Heart left ventricle (tissue), 16 donors: Measurements from ENCODE around the gene PCDHGA6. TPM values are rescaled to one million over a fixed set of nuclear protein-coding genes. Genes with fewer than 3 reads are reported as not detected.
"Not testable (repeated sequence)": the region's sequence is repeated elsewhere in the genome, so short reads cannot be mapped to it uniquely, and the experiment has no call there.

Experiments
- ATAC-seq, 4 donors: fragments of 200-7000 bp; cut with Tn5 transposase; one replicate each; pipeline ENCODE4 v1.9.1; 2020 to 2022; ENCODE audit warnings: moderate library complexity in 4 of 4, mild to moderate bottlenecking in 3 of 4, moderate number of reproducible peaks in 1 of 4
- DNase-seq, 5 donors: peaks; one replicate each; pipeline ENCODE4 v3.0.0-alpha.2; 2020
- H3K27ac ChIP-seq, 12 donors: fragments of 200-600 bp; sonication (generic) in 4 of 12; one replicate each; pipeline versions ENCODE4 v1.5.0 to v1.8.0; 2016 to 2022; ENCODE audit warnings: mild to moderate bottlenecking in 2 of 12
- H3K27me3 ChIP-seq, 9 donors: fragments of 200-600 bp; sonication (generic) in 2 of 9; one replicate each; pipeline versions ENCODE4 v1.5.1 to v1.8.0; 2016 to 2022; ENCODE audit warnings: mild to moderate bottlenecking in 3 of 9
- H3K36me3 ChIP-seq, 9 donors: fragments of 200-600 bp; sonication (generic) in 2 of 9; one replicate each; pipeline versions ENCODE4 v1.5.0 to v1.8.0; 2018 to 2022; ENCODE audit warnings: mild to moderate bottlenecking in 2 of 9
- H3K4me1 ChIP-seq, 12 donors: fragments of 200-600 bp; sonication (generic) in 4 of 12; one replicate each; pipeline versions ENCODE4 v1.5.0 to v1.8.0; 2016 to 2022; ENCODE audit warnings: mild to moderate bottlenecking in 3 of 12
- H3K4me3 ChIP-seq, 12 donors: fragments of 200-600 bp; sonication (generic) in 4 of 12; one replicate each; pipeline versions ENCODE4 v1.5.0 to v1.8.0; 2017 to 2022; ENCODE audit warnings: mild to moderate bottlenecking in 9 of 12, moderate library complexity in 4 of 12
- H3K9me3 ChIP-seq, 12 donors: fragments of 200-600 bp; sonication (generic) in 4 of 12; one replicate each; pipeline versions ENCODE4 v1.5.0 to v1.8.0; 2016 to 2022; ENCODE audit warnings: mild to moderate bottlenecking in 1 of 12
- POLR2A ChIP-seq, 2 donors: fragments of 450-650 bp; IDR thresholded peaks; one replicate each; pipeline ENCODE4 v1.6.1; 2017; ENCODE audit warnings: antibody characterized with exemption in 2 of 2, mild to moderate bottlenecking in 2 of 2, moderate library complexity in 2 of 2
- WGBS, 4 donors: extraction: QIAGEN DNeasy Blood & Tissue Kit in 2 of 4; methylation state at CpG; one replicate each; pipeline versions ENCODE4 v1.1.5 to v1.1.7; 2013 to 2018; 5-methylcytosine and 5-hydroxymethylcytosine counted together
- intact Hi-C, 10 donors: fragments of 100-400 bp; cut with DNase I; formaldehyde crosslinking; loops; one replicate each; pipeline versions ENCODE4 v1.11.1 to v1.14.2; 2022
- polyA plus RNA-seq, 2 donors: library from polyadenylated mRNA; stranded (reverse); fragments of 200-250 nt; gene quantifications; one replicate each; pipeline ENCODE4 v1.2.3, GENCODE V29; 2013
- total RNA-seq, 9 donors: library from RNA; depleted of rRNA in 2 of 9; stranded (reverse); fragments of >200 nt in 2 of 9; fragmentation: NEBNext Ultra II Directional in 3 of 9; extraction: Animal tissue kit (Norgen Biotek cat#: 25700) in 3 of 9; gene quantifications; one replicate each; pipeline versions ENCODE4 v1.1.0 to v1.2.4, GENCODE V29; 2016 to 2023
- TF ChIP-seq, protein P1 (sequence below), 12 donors: fragments of 200-600 bp; sonication (generic) in 4 of 12; IDR thresholded peaks; one replicate each; pipeline versions ENCODE4 v1.5.0 to v1.8.0; 2018 to 2022; ENCODE audit warnings: antibody characterized with exemption in 12 of 12, mild to moderate bottlenecking in 5 of 12
- donor health status: ischemic (EF 13 %, LVEDD 7.1; RV severe dilation, severe dysfunction).
- donor health status: healthy with polysubstance abuse.
- donor health status: DM: no; HTN: yes; CAD: no.
- donor health status: DM: no; HTN: no; CAD: no.
- donor health status: ischemic (EF 25% LVEDD 6.9; RV normal size, moderate dysfunction).
- donor health status: ischemic (EF 25% LVEDD 5.7; RV mildly dilated, moderate dysfunction).
- donor health status: healthy.
- donor health status: DM: yes; HTN: yes; CAD: no.
- donor health status: ischemic (EF 35%, LVEDD 5.7; RV mildly dilated, moderate dysfunction).
- donor health status: nonischemic (EF 11% LVEDD 7.7; RV severe dilation, severe dysfunction).
- donor health status: DM: yes; HTN: yes; CAD: no.
- donor health status: PGD.
- donor health status: ischemic (EF 29% LVEDD 5.4; RV normal size, mild dysfunction).
- donor health status: nonischemic (EF 23%, LVEDD 6.1; RV moderate dilation, normal function).

PCDHGA6 gene
- total and polyA plus RNA-seq, 11 donors: 2.2 to 10.3 (median 7.4) TPM

DNA sequence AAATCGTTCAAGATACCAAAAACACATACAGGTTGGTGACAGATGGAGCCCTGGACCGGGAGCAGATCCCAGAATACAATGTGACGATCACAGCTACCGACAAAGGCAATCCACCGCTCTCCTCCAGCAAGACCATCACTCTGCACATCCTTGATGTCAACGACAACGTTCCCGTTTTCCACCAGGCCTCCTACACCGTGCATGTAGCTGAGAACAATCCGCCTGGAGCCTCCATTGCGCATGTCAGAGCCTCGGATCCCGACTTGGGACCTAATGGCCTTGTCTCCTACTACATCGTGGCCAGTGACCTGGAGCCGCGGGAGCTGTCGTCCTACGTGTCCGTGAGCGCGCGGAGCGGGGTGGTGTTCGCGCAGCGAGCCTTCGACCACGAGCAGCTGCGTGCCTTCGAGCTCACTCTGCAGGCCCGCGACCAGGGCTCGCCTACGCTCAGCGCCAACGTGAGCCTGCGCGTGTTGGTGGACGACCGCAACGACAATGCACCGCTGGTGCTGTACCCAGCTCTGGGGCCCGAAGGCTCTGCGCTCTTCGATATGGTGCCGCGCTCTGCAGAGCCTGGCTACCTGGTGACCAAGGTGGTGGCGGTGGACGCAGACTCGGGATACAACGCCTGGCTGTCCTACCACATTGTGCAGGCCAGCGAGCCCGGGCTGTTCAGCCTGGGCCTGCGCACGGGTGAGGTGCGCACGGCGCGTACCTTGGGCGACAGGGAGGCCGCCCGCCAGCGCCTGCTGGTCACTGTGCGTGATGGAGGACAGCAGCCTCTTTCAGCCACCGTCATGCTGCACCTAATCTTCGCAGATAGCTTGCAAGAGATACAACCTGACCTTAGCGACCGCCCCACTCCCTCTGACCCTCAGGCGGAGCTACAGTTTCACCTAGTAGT is 1.9 kb upstream of the PCDHGA6 start:
- no peak for TF ChIP-seq POLR2A (IDR thresholded peaks at IDR 0.05)
- H3K4me1 ChIP-seq: peaks cover 0 to 31% (median 2%) of the 10 kb centered on the region in 12 donors
- DNase-seq (peak in 1 of 5 donors; percentile 25), ATAC-seq (peak in 3 of 4 donors; percentile 18 to 20 (median 19))
- peaks cover 0 to 99% (median 61%) of the 10 kb centered on the region in 12 donors for H3K9me3 ChIP-seq
- WGBS, 4 donors: 34 to 48% (median 42%) methylated on average over 25 to 69 of the region's 69 CpGs
- no peak overlapping the region for H3K27ac ChIP-seq
- H3K36me3 ChIP-seq: peaks cover 0 to 26% (median 0%) of the 10 kb centered on the region in 9 donors
- peaks cover 0 to 34% (median 0%) of the 10 kb centered on the region in 9 donors for H3K27me3 ChIP-seq
- no peak overlapping the region for H3K4me3 ChIP-seq
- intact Hi-C loops: no loop called here

DNA sequence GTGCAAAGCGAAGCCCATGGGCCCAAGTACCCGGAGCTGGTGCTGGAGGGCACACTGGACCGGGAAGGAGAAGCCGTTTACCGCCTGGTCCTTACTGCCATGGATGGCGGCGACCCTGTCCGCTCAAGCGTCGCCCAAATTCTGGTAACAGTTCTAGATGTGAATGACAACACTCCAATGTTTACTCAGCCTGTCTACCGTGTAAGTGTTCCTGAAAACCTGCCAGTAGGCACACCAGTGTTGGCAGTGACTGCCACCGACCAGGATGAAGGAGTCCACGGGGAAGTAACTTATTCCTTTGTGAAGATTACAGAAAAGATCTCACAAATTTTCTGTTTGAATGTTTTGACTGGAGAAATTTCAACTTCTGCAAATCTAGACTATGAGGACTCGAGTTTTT is 936 bp downstream of the PCDHGA6 start:
- peaks cover 0 to 99% (median 64%) of the 10 kb centered on the region in 12 donors for H3K9me3 ChIP-seq
- intact Hi-C loops: no loop called here

DNA sequence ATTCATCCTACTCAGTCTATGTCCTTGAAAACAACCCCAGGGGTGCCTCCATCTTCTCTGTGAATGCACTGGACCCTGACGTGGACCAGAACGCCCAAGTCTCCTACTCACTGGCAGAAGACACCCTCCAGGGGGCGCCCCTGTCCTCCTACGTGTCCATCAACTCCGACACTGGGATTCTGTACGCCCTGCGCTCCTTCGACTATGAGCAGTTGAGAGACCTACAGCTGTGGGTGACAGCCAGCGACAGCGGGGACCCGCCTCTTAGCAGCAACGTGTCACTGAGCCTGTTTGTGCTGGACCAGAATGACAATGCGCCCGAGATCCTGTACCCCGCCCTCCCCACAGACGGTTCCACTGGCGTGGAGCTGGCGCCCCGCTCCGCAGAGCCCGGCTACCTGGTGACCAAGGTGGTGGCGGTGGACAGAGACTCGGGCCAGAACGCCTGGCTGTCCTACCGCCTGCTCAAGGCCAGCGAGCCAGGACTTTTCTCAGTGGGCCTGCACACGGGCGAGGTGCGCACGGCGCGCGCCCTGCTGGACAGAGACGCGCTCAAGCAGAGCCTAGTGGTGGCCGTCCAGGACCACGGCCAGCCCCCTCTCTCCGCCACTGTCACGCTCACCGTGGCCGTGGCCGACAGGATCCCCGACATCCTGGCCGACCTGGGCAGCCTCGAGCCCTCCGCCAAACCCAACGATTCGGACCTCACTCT is 1.9 kb downstream of the PCDHGA6 start:
- TF ChIP-seq, protein P1, sequence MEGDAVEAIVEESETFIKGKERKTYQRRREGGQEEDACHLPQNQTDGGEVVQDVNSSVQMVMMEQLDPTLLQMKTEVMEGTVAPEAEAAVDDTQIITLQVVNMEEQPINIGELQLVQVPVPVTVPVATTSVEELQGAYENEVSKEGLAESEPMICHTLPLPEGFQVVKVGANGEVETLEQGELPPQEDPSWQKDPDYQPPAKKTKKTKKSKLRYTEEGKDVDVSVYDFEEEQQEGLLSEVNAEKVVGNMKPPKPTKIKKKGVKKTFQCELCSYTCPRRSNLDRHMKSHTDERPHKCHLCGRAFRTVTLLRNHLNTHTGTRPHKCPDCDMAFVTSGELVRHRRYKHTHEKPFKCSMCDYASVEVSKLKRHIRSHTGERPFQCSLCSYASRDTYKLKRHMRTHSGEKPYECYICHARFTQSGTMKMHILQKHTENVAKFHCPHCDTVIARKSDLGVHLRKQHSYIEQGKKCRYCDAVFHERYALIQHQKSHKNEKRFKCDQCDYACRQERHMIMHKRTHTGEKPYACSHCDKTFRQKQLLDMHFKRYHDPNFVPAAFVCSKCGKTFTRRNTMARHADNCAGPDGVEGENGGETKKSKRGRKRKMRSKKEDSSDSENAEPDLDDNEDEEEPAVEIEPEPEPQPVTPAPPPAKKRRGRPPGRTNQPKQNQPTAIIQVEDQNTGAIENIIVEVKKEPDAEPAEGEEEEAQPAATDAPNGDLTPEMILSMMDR (IDR thresholded peaks at IDR 0.05): peak in 1 of 12 donors; percentile 9
- H3K4me3 ChIP-seq, H3K27ac ChIP-seq, ATAC-seq, DNase-seq, intact Hi-C loops: not testable (repeated sequence)
- Histone ChIP-seq H3K27me3 (peaks cover 0 to 23% (median 0%) of the 10 kb centered on the region in 9 donors), H3K4me1 (peaks cover 0 to 23% (median 0%) of the 10 kb centered on the region in 12 donors), H3K36me3 (peaks cover 0 to 36% (median 0%) of the 10 kb centered on the region in 9 donors), H3K9me3 (peaks cover 0 to 99% (median 64%) of the 10 kb centered on the region in 12 donors)
- 56 to 92% (median 61%) methylated on average over 12 to 43 of the region's 48 CpGs for WGBS, 4 donors

More for the DNA sequence above, 936 bp downstream of the PCDHGA6 start:
- no peak overlapping the region for H3K27ac ChIP-seq
- TF ChIP-seq, protein P1 (IDR thresholded peaks at IDR 0.05): no peak
- no peak for TF ChIP-seq POLR2A (IDR thresholded peaks at IDR 0.05)
- no peak overlapping the region for H3K4me3 ChIP-seq
- H3K4me1 ChIP-seq: peaks cover 0 to 29% (median 0%) of the 10 kb centered on the region in 12 donors
- peaks cover 0 to 36% (median 0%) of the 10 kb centered on the region in 9 donors for H3K36me3 ChIP-seq
- ATAC-seq: peak in 2 of 4 donors; percentile 65 to 68
- peak in 1 of 5 donors; percentile 55 for DNase-seq
- 51 to 63% (median 56%) methylated on average over 14 of the region's 14 CpGs for WGBS, 4 donors
- peaks cover 0 to 29% (median 0%) of the 10 kb centered on the region in 9 donors for H3K27me3 ChIP-seq

DNA sequence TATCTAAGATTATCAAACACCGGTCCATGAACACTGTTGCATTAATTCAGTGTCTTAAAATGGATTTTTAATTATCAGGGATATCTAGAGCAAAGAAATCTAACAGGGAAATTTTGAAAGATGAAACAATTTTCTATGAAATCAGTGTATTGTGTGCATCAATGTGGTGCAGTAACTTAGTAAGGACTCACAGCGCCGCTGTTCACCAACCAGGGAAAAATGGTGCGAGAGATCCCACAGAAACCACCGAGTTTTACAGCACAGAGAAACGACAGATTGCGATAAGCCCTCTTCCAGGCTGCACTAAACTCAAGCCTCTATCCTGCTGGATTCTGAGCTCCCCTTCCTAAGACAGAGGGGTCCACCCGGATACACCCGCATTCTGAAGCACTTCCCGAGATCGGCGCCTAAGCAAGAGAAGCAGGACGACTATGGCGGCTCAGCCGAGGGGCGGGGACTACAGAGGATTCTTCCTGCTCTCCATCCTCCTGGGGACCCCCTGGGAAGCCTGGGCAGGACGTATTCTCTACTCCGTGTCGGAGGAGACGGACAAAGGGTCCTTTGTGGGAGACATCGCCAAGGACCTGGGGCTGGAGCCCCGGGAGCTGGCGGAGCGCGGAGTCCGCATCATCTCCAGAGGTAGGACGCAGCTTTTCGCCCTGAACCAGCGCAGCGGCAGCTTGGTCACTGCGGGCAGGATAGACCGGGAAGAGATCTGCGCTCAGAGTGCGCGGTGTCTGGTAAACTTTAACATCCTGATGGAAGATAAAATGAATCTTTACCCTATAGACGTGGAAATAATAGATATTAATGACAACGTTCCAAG is 9.0 kb downstream of the PCDHGA6 start, which contains the start of gene PCDHGA7:
Gene PCDHGA7, plus strand, starts transcription at position 274 of the 826 bp plus-strand sequence. Its CDS starts 158 bp downstream, at position 432.
- H3K9me3 ChIP-seq: peaks cover 0 to 100% (median 50%) of the 10 kb centered on the region in 12 donors
- TF ChIP-seq, protein P1 (IDR thresholded peaks at IDR 0.05): peak in 4 of 12 donors; percentile 16 to 31 (median 24)
- no peak for TF ChIP-seq POLR2A (IDR thresholded peaks at IDR 0.05)
- DNase-seq: no peak
- H3K27me3 ChIP-seq: peaks cover 0 to 23% (median 0%) of the 10 kb centered on the region in 9 donors
- peak within 1 kb of the TSS in 9 of 12 donors; percentile 20 to 40 (median 32) for H3K4me3 ChIP-seq
- ATAC-seq: peak in 3 of 4 donors; percentile 26 to 45 (median 27)
- H3K4me1 ChIP-seq: peaks cover 0 to 4% (median 0%) of the 10 kb centered on the region in 12 donors
- WGBS, 4 donors: 20 to 39% (median 23%) methylated on average over 37 of the region's 37 CpGs
- H3K27ac ChIP-seq: no peak within 1 kb of the TSS
- intact Hi-C loops: no loop called here
- peaks cover 0 to 33% (median 0%) of the 10 kb centered on the region in 9 donors for H3K36me3 ChIP-seq
